ENCODE results near the gene HOXA2.

The HOXA2 gene

GRCh38 chr7:27102581-27103442 is at the start of gene HOXA2:
HOXA2 (minus strand) TSS chr7:27102683; CDS start chr7:27102500, 183 bp downstream.
- DNase-seq (ENCODE audit: low read depth, low spot score) = no peak
- peak within 1 kb of the TSS; percentile 29 for H3K27ac ChIP-seq

GRCh38 chr7:27151341-27151930 is 49.0 kb upstream of the HOXA2 start:
- H3K27ac ChIP-seq = peak overlapping the region; percentile 79
- no peak for DNase-seq (ENCODE audit: low read depth, low spot score)

- DNase-seq (ENCODE audit: low read depth, low spot score) = no peak
- peak overlapping the region; percentile 79 for H3K27ac ChIP-seq
Measured at GRCh38 chr7:27150568-27151340, 48.3 kb upstream of the HOXA2 start.

- DNase-seq (ENCODE audit: low read depth, low spot score) = no peak
Measured at GRCh38 chr7:27149842-27150567, 47.5 kb upstream of the HOXA2 start.

GRCh38 chr7:27148756-27149641 is 46.5 kb upstream of the HOXA2 start:
- peak overlapping the region; percentile 79 for H3K27ac ChIP-seq
- no peak for DNase-seq (ENCODE audit: low read depth, low spot score)

More at GRCh38 chr7:27149842-27150567, 47.5 kb upstream of the HOXA2 start:
- peak overlapping the region; percentile 79 for H3K27ac ChIP-seq

GRCh38 chr7:27148031-27148755 is 45.7 kb upstream of the HOXA2 start:
- peak overlapping the region; percentile 79 for H3K27ac ChIP-seq
- DNase-seq (ENCODE audit: low read depth, low spot score) = no peak

- H3K27ac ChIP-seq = peak within 1 kb of the TSS; percentile 79
- DNase-seq (ENCODE audit: low read depth, low spot score) = no peak
Measured at GRCh38 chr7:27147199-27148030, 44.9 kb upstream of the HOXA2 start, which contains the start of gene HOXA6. HOXA6 (minus strand) TSS chr7:27147774; CDS start chr7:27147749, 25 bp downstream.

- DNase-seq (ENCODE audit: low read depth, low spot score) = no peak
- H3K27ac ChIP-seq = peak overlapping the region; percentile 79
Measured at GRCh38 chr7:27146491-27147198, 44.2 kb upstream of the HOXA2 start.

GRCh38 chr7:27145914-27146412 is 43.5 kb upstream of the HOXA2 start:
- H3K27ac ChIP-seq = no peak overlapping the region
- DNase-seq (ENCODE audit: low read depth, low spot score) = no peak

- H3K27ac ChIP-seq = peak overlapping the region; percentile 33
- no peak for DNase-seq (ENCODE audit: low read depth, low spot score)
Measured at GRCh38 chr7:27145165-27145913, 42.9 kb upstream of the HOXA2 start.

GRCh38 chr7:27144781-27145164 is 42.3 kb upstream of the HOXA2 start:
- H3K27ac ChIP-seq = peak overlapping the region; percentile 33

GRCh38 chr7:27143950-27144780 is 41.7 kb upstream of the HOXA2 start:
- DNase-seq (ENCODE audit: low read depth, low spot score) = no peak
- H3K27ac ChIP-seq = peak overlapping the region; percentile 33

More at GRCh38 chr7:27144781-27145164, 42.3 kb upstream of the HOXA2 start:
- DNase-seq (ENCODE audit: low read depth, low spot score) = no peak

GRCh38 chr7:27143023-27143949 is 40.8 kb upstream of the HOXA2 start, which contains the start of gene HOXA5:
HOXA5 (minus strand) TSS chr7:27143681; CDS start chr7:27143607, 74 bp downstream.
- DNase-seq (ENCODE audit: low read depth, low spot score) = peak; percentile 88
- H3K27ac ChIP-seq = peak within 1 kb of the TSS; percentile 69

GRCh38 chr7:27142580-27143022 is 40.1 kb upstream of the HOXA2 start:
- DNase-seq (ENCODE audit: low read depth, low spot score) = no peak
- peak overlapping the region; percentile 69 for H3K27ac ChIP-seq

All from epithelial cell of prostate (primary cell).